Fibroblast of lung (primary cell): Measurements from ENCODE around the gene ATG5.

Experiments used
- EZH2 ChIP-seq: IDR thresholded peaks from 2 replicates; pipeline ENCODE4 v1.5.1; 2012; ENCODE audit warnings: low read length, control low read depth, mild to moderate bottlenecking; ENCODE audit errors: missing control alignments
- TF ChIP-seq, protein P1 (sequence below), 2 donors: IDR thresholded peaks in 1 of 2; conservative IDR thresholded peaks in 1 of 2; 1 replicate in 1 of 2; 2 replicates in 1 of 2; pipeline ENCODE4 v1.5.1; 2011 to 2012; ENCODE audit warnings: low read length in 2 of 2, control low read depth in 1 of 2, inconsistent platforms in 1 of 2, low read depth in 1 of 2, mild to moderate bottlenecking in 1 of 2

DNA sequence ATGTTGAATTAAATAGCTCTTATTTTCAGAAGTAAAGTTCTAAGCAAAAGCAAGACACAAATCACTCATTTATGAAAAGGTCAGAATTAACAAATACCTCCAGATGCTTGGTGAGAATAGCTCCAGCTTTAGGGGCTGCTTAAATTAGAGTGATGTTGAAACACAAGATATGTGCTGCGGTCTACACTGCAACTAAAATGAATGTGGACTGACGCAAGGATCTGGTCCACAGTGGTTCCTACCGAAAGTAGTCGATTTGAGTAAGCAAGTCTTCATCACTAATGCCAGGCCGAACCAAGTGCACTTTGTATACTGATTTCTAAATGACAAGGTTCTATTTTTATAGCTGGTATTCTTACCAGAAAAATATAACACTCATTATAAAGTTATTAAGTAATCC is 143.1 kb downstream of the ATG5 start:
- TF ChIP-seq EZH2 = no peak
- TF ChIP-seq, protein P1, sequence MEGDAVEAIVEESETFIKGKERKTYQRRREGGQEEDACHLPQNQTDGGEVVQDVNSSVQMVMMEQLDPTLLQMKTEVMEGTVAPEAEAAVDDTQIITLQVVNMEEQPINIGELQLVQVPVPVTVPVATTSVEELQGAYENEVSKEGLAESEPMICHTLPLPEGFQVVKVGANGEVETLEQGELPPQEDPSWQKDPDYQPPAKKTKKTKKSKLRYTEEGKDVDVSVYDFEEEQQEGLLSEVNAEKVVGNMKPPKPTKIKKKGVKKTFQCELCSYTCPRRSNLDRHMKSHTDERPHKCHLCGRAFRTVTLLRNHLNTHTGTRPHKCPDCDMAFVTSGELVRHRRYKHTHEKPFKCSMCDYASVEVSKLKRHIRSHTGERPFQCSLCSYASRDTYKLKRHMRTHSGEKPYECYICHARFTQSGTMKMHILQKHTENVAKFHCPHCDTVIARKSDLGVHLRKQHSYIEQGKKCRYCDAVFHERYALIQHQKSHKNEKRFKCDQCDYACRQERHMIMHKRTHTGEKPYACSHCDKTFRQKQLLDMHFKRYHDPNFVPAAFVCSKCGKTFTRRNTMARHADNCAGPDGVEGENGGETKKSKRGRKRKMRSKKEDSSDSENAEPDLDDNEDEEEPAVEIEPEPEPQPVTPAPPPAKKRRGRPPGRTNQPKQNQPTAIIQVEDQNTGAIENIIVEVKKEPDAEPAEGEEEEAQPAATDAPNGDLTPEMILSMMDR (conservative IDR thresholded peaks at IDR 0.05 in 1 of 2, IDR thresholded peaks at IDR 0.05 in 1 of 2; ENCODE audit: low read depth in 1 of 2, low read length in 2 of 2) = no peak
